PC-3 (cell line): ENCODE measurements around the gene MGMT. TPM values are rescaled to one million over a fixed set of nuclear protein-coding genes. Genes with fewer than 3 reads are reported as not detected.

ENCODE experiments used
- ATAC-seq: fragments of 200-7000 bp; cut with Tn5 transposase; 2 replicates; pipeline ENCODE4 v1.9.1; 2020; ENCODE audit warnings: mild to moderate bottlenecking, moderate library complexity
- BruUV-seq: library from RNA; stranded (reverse); fragments of 400-500 nt; replicated peaks from 2 replicates; lab custom pipeline; 2021; lab: Mats Ljungman, UMichigan
- CTCF ChIA-PET: fragments of 300-600 bp; sonication (Branson Sonifier 250); formaldehyde crosslinking; loops from one replicate; lab custom pipeline; 2022; ENCODE audit warnings: antibody characterized with exemption; lab: Charles Lee
- POLR2A ChIA-PET: fragments of 300-600 bp; sonication (Branson Sonifier 250); formaldehyde crosslinking; loops from one replicate; lab custom pipeline; 2022; ENCODE audit warnings: antibody characterized with exemption; ENCODE audit not compliant: unreplicated experiment; lab: Charles Lee
- DNase-seq: peaks from one replicate; pipeline ENCODE4 v3.0.0-alpha.2; 2015
- H2AFZ ChIP-seq: fragments of 300-600 bp; sonication (generic); 2 replicates; pipeline ENCODE4 v1.6.0; 2016; ENCODE audit warnings: antibody characterized with exemption, low read length
- H3F3A ChIP-seq: fragments of 300-600 bp; sonication (generic); one replicate; pipeline ENCODE4 v1.6.0; 2017; ENCODE audit warnings: antibody characterized with exemption, low read length, control low read depth, mild to moderate bottlenecking; ENCODE audit not compliant: unreplicated experiment
- H3K27ac ChIP-seq: fragments of 300-600 bp; sonication (generic); 2 replicates; pipeline ENCODE4 v1.5.1; 2016; ENCODE audit warnings: mild to moderate bottlenecking, low read length
- H3K27me3 ChIP-seq: fragments of 300-600 bp; sonication (generic); 2 replicates; pipeline ENCODE4 v1.6.1; 2016; ENCODE audit warnings: low read length, mixed read lengths
- H3K36me3 ChIP-seq: fragments of 300-600 bp; sonication (generic); 2 replicates; pipeline ENCODE4 v1.6.1; 2016; ENCODE audit warnings: low read depth, mixed run types, low read length, mixed read lengths
- H3K4me1 ChIP-seq: fragments of 300-600 bp; sonication (generic); 2 replicates; pipeline ENCODE4 v1.5.1; 2016; ENCODE audit warnings: low read length; ENCODE audit not compliant: insufficient read depth
- H3K4me2 ChIP-seq: fragments of 300-600 bp; sonication (generic); 2 replicates; pipeline ENCODE4 v1.6.0; 2016; ENCODE audit warnings: low read length
- H3K4me3 ChIP-seq: fragments of 300-600 bp; sonication (generic); 2 replicates; pipeline ENCODE4 v1.5.1; 2016; ENCODE audit warnings: mild to moderate bottlenecking, low read length, mixed read lengths
- H3K79me2 ChIP-seq: fragments of 300-600 bp; sonication (generic); 2 replicates; pipeline ENCODE4 v1.6.1; 2017; ENCODE audit warnings: low read length, mixed read lengths
- H3K9ac ChIP-seq: fragments of 300-600 bp; sonication (generic); 2 replicates; pipeline ENCODE4 v1.6.0; 2016; ENCODE audit warnings: mild to moderate bottlenecking, low read length
- H3K9me2 ChIP-seq: fragments of 300-600 bp; sonication (generic); replicated peaks from 2 replicates; pipeline ENCODE4 v1.6.1; 2016; ENCODE audit warnings: mixed run types, low read length, mixed read lengths
- H3K9me3 ChIP-seq: fragments of 300-600 bp; sonication (generic); 2 replicates; pipeline ENCODE4 v1.6.1; 2016; ENCODE audit warnings: low read length, mixed read lengths
- H4K20me1 ChIP-seq: fragments of 300-600 bp; sonication (generic); 2 replicates; pipeline ENCODE4 v1.6.1; 2016; ENCODE audit warnings: low read length, mixed read lengths
- CTCF ChIP-seq: fragments of 300-600 bp; sonication (generic); conservative IDR thresholded peaks from 2 replicates; pipeline ENCODE4 v1.5.1; 2017; ENCODE audit warnings: antibody characterized with exemption, low read depth, mild to moderate bottlenecking, low read length
- EZH2 ChIP-seq: fragments of 300-600 bp; sonication (generic); IDR thresholded peaks from one replicate; pipeline ENCODE4 v1.6.1; 2017; ENCODE audit warnings: antibody characterized with exemption, mild to moderate bottlenecking, low read length; ENCODE audit not compliant: unreplicated experiment
- EZH2phosphoT487 ChIP-seq: fragments of 300-600 bp; sonication (generic); IDR thresholded peaks from 2 replicates; pipeline ENCODE4 v1.6.1; 2018; ENCODE audit warnings: mild to moderate bottlenecking, antibody characterized with exemption, low read length, borderline replicate concordance
- intact Hi-C: fragments of 100-400 bp; cut with micrococcal nuclease; formaldehyde crosslinking; loops from 2 replicates; pipeline ENCODE4 v1.9.0; 2023
- total RNA-seq: library from RNA; depleted of rRNA; stranded (reverse); fragments of >200 nt; gene quantifications from 2 replicates; pipeline ENCODE4 v1.2.3, GENCODE V29; 2014

Gene MGMT
- total RNA-seq, 1 experiment from 2014 or later: 19.8 TPM

GRCh38 chr10:129522041-129522585 lies 55.1 kb downstream of the MGMT start:
- TF ChIP-seq CTCF (no peak), EZH2 (no peak), EZH2phosphoT487 (no peak)
- no peak overlapping the region for H2AFZ ChIP-seq
- intact Hi-C loops: no loop called here
- DNase-seq: no peak
- no peaks in the 10 kb centered on the region for H3K79me2 ChIP-seq
- BruUV-seq: no TSS peak
- H3F3A ChIP-seq: no peaks in the 10 kb centered on the region
- ATAC-seq: no peak
- H3K9ac ChIP-seq: no peak overlapping the region
- no peaks in the 10 kb centered on the region for H3K9me2 ChIP-seq
- H3K4me1 ChIP-seq: no peaks in the 10 kb centered on the region
- no peaks in the 10 kb centered on the region for H3K27me3 ChIP-seq
- no peaks in the 10 kb centered on the region for H4K20me1 ChIP-seq
- H3K9me3 ChIP-seq: no peaks in the 10 kb centered on the region
- no peaks in the 10 kb centered on the region for H3K36me3 ChIP-seq
- ChIA-PET CTCF (no interaction called here), POLR2A (no interaction called here)
- no peak overlapping the region for H3K4me3 ChIP-seq
- no peak overlapping the region for H3K27ac ChIP-seq
- H3K4me2 ChIP-seq: no peak overlapping the region

GRCh38 chr10:129523031-129523722 lies 56.1 kb downstream of the MGMT start:
- no peaks in the 10 kb centered on the region for H3K4me1 ChIP-seq
- H2AFZ ChIP-seq: no peak overlapping the region
- no peaks in the 10 kb centered on the region for H3F3A ChIP-seq
- H3K27me3 ChIP-seq: no peaks in the 10 kb centered on the region
- intact Hi-C loops: no loop called here
- ATAC-seq (no peak), DNase-seq (no peak)
- BruUV-seq: no TSS peak
- no peak for TF ChIP-seq EZH2phosphoT487
- no peak for TF ChIP-seq CTCF
- TF ChIP-seq EZH2: no peak
- no peak overlapping the region for H3K4me3 ChIP-seq
- ChIA-PET POLR2A (no interaction called here), CTCF (no interaction called here)
- H3K79me2 ChIP-seq: no peaks in the 10 kb centered on the region
- H3K27ac ChIP-seq: no peak overlapping the region
- no peaks in the 10 kb centered on the region for H4K20me1 ChIP-seq
- no peaks in the 10 kb centered on the region for H3K9me2 ChIP-seq
- H3K9me3 ChIP-seq: no peaks in the 10 kb centered on the region
- H3K9ac ChIP-seq: no peak overlapping the region
- no peaks in the 10 kb centered on the region for H3K36me3 ChIP-seq
- H3K4me2 ChIP-seq: no peak overlapping the region

GRCh38 chr10:129523723-129524316 lies 56.8 kb downstream of the MGMT start:
- no peaks in the 10 kb centered on the region for H3K9me2 ChIP-seq
- H2AFZ ChIP-seq: no peak overlapping the region
- DNase-seq: no peak
- no peaks in the 10 kb centered on the region for H4K20me1 ChIP-seq
- CTCF ChIA-PET: no interaction called here
- POLR2A ChIA-PET: no interaction called here
- BruUV-seq: no TSS peak
- H3K9ac ChIP-seq: no peak overlapping the region
- no peaks in the 10 kb centered on the region for H3F3A ChIP-seq
- H3K27me3 ChIP-seq: no peaks in the 10 kb centered on the region
- no peaks in the 10 kb centered on the region for H3K4me1 ChIP-seq
- no peaks in the 10 kb centered on the region for H3K36me3 ChIP-seq
- no peaks in the 10 kb centered on the region for H3K79me2 ChIP-seq
- no peak for ATAC-seq
- H3K27ac ChIP-seq: no peak overlapping the region
- no peak overlapping the region for H3K4me3 ChIP-seq
- H3K9me3 ChIP-seq: no peaks in the 10 kb centered on the region
- H3K4me2 ChIP-seq: no peak overlapping the region
- TF ChIP-seq EZH2 (no peak), EZH2phosphoT487 (no peak), CTCF (no peak)
- intact Hi-C loops: no loop called here
